Daoy (cell line): ENCODE measurements around the gene BLVRA. TPM values are rescaled to one million over a fixed set of nuclear protein-coding genes. Genes with fewer than 3 reads are reported as not detected.

Experiments
- DNase-seq: peaks from one replicate; pipeline ENCODE4 v3.0.0-alpha.2; 2015; ENCODE audit warnings: low read depth
- total RNA-seq: library from RNA; depleted of rRNA; stranded (reverse); fragments of >200 nt; shearing (Covaris generic); gene quantifications from 2 replicates; pipeline ENCODE4 v1.2.3, GENCODE V29; 2014; rRNA removed

BLVRA gene
- total RNA-seq, 1 experiment from 2014 or later = 63.1 TPM

DNA sequence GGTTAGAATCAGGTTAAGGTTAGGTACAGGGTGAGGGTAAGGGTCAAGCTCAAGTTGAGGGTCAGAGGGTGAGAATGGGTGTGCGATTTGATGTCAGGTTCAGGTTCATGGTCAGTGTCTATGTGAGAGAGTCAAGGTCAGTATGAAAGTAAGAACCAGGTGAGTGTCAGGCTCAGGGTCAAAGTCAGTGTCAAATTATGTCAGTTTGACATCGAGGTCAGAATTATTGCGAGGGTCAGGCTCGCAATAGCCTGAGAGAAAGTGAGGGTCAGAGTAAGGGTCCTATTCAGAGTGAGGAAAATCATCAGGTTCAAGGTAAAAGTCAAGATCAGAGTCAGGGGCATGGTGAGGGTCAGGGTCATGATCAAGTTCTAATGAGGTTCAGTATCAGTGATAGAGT is 97.8 kb downstream of the BLVRA start:
- no peak for DNase-seq

Other genes starting within 250 kb of the BLVRA start
- 153 and 156 TPM in 2 replicates for gene STK17A, start 175.6 kb upstream of the BLVRA start, total RNA-seq
- gene COA1, start 29.2 kb upstream of the BLVRA start, total RNA-seq = 137 and 162 TPM in 2 replicates
- gene MRPS24, start 110.8 kb downstream of the BLVRA start, total RNA-seq = 268 and 373 TPM in 2 replicates
- 46.2 and 55.7 TPM in 2 replicates for gene URGCP, start 147.9 kb downstream of the BLVRA start, total RNA-seq
- 39.8 and 46.2 TPM in 2 replicates for gene UBE2D4, start 167.8 kb downstream of the BLVRA start, total RNA-seq
- gene SPDYE1, start 239.2 kb downstream of the BLVRA start, total RNA-seq = not detected in 2 replicates